ENCODE data around the gene GOSR1.

- no peak for TF ChIP-seq CTCF (IDR thresholded peaks at IDR 0.05)
- TF ChIP-seq POLR2A (IDR thresholded peaks at IDR 0.05), result no peak
These were observed 53.3 kb downstream of the GOSR1 start for GRCh38 chr17:30530346-30531025.

All from Peyer's patch (tissue), 4 donors.